Stimulated activated CD4-positive, alpha-beta T cell treated with anti-CD3 and anti-CD28 coated beads, TNF-alpha, amount 100 ng/mL, for 48 hours (primary cell): ENCODE results near the gene PYGB.

Source experiments
- DNase-seq, 3 donors: peaks; one replicate each; pipeline ENCODE4 v3.0.0-alpha.2; 2020; ENCODE audit warnings: low read depth in 3 of 3

The PYGB gene

DNA sequence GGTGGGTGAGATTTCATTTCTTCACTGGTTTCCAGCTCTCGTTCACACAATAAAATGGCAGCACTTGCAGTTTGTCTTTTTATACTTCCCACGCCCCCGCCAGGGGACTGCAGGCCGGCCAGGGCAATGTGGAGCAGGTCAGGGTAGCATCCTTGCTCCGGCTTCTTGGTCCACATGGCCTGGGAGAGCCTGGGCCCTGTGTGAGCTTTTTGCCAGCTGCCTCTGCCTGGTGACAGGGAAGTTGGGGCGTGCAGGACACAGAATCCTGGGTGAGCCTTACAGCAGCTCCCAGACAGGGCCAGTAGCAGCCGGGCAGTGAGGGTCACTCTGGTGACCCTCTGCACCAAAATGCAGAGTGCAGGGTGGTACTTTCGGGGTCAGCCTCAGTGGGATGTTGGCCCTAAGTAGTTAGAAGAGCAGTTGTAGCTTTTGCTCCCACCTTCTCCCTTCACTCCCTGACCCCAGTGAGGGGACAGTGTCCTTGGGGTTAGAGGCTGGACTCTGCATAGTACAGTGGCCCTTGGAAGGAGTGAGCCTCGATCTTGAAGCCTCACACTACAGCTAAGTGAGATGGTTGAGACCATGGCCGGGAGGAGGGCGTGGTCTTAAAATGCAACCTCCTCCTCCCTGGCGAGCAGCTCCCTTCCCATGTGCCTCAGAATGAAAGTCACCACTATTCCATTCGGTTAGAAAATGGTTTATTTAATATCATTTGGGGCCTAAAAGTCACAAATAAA, 23.8 kb downstream of the PYGB start:
- DNase-seq, result no peak

DNA sequence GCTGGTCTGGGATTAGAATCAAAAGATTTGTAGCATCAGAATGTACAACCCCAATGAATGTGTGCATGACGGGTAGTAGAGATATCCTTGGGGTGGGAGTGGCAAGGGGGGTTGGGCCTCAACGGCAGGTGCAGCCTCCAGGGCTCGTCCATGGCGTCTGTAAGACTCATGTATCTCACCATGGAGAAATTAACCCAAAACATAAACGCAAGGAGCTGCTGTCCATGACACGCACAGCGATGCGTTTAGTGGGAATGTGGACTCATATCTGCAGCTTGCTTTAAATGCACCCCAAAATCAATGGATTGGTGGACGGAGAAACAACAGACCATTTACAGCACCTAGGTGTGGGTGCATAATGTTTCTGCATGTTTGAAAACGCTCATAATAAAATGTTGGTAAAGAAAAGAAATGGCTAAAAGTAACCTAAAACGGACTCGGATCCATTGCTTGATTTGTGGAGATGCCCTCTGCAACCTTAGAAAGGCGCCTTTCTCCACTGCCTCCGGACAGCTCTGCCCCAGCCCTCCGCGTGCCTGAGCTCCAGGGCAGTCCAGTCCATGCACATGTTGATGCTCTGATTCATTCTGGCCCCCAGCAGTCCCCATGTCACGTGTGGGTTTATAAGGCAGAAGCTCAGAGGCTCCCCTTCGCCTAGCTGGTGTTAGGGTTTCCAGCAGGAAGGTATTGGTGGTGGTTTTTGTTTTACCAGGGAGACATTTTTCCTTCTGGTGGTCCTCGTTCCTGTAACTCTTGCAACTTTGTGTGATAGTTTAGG, 24.5 kb downstream of the PYGB start:
- DNase-seq, result no peak

DNA sequence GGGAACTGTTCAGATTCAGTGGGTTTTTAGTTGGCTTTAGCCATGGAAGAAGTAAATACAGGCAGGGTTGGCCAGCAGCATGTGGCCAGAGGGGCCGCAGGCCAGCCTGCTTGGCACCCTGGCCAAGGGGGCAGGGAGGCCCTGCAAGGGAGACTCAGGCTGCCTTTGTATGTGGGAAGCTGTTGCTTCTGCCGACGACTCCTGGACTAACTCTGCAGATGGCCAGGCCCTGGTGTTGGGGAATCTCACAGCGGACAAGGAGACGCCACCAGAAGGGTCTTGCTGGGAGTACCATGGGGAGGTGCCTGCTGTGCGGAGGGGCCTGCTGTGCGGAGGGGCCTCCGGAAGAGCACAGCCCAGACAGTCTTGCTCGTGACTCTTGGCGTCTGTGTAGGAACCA, 25.2 kb downstream of the PYGB start:
- DNase-seq, result no peak

DNA sequence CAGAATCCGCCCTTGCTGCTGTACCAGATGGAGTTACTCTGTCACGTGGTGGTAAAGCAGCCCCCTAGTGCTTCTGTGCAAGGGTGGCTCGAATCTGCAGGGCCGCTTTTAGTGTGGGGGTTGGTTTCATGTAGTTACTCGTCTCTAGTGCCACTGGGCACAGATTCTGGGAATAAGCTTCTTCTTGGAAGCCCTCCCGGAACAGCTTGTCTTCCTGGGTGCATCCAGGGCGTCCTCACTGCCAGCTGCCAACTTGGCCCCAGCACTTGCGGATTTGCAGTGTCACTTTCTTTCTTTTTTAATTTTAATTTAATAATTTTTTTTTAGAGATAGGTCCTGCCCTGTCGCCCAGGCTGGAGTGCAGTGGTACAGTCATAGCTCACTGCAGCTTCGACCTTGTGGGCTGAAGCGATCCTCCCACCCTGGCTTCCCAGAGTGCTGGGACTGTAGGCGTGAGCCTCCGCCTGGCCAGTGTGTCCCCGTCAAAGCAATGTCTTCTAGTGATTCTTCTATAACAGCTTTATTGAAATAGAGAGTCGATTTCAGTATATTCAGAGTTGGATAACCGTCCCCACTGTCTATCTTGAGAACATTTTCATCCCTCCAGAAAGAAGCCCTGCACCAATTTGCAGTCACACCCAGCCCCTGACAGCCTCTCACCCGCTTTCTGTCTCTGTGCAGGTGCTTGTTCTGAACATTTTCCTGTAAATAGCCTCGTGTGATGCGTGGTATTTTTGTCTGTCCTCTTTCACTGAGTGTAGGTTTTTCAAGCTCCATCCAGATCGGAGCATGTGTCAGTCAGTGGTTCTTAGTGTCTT, 25.9 kb downstream of the PYGB start:
- no peak for DNase-seq

DNA sequence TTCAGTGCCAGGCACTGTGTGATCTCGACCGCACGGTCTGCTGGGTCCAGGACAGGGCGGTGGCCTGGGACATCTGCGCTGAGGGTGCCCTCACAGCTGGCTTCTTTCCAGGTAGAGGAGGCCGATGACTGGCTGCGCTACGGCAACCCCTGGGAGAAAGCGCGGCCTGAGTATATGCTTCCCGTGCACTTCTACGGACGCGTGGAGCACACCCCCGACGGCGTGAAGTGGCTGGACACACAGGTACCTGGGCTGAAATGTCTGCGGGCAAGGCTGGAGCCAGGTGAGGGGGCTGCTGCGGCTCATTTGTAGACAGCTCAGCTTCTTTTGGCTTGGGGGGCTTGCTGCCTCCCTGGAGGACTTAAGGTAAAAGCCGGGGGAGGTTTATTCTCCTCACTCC, 26.6 kb downstream of the PYGB start:
- DNase-seq, result no peak

DNA sequence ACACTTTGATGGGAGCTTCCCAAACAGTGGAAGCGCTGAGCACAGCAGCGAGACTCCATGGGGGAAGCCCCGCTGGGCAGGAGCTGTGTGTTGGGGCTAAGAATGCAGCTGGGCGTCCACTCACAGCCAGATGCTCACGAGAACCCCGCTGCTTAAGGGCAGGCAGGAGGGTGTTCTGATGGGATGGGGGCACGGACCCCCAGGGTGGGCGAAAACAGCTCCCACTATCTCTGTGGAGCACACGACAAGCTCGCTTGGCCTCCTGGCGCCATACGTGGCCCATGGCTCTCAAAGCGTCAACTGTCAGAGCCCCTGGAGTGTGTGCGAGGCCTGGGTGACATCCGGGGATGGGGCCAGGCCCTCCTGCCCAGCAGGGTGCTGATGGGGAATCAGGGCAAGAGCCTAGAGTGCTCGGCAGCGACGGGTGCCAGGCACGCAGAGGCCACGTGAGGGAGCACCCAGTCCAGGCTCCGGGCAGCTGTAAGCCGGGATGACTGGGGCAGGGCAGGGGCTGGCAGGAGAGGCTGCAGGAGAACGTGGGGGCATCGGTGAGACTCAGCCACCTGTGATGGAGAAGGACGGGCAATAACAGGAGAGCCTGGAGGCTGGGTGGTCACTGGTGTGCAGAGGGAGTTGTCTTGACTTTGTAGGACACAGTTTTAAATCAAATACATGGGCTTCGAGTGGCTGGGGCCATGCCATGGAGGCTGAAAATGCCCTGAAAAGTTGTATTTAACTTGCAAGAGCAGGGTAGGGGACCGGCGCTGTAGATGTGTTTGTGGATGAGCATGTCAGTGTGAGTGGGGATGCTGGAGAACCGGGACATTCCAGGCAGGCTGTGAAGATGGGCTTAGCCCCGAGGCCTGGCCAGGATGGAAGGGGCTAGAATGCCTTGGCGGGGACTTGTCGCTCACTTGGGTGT, 27.3 kb downstream of the PYGB start:
- DNase-seq, result no peak

DNA sequence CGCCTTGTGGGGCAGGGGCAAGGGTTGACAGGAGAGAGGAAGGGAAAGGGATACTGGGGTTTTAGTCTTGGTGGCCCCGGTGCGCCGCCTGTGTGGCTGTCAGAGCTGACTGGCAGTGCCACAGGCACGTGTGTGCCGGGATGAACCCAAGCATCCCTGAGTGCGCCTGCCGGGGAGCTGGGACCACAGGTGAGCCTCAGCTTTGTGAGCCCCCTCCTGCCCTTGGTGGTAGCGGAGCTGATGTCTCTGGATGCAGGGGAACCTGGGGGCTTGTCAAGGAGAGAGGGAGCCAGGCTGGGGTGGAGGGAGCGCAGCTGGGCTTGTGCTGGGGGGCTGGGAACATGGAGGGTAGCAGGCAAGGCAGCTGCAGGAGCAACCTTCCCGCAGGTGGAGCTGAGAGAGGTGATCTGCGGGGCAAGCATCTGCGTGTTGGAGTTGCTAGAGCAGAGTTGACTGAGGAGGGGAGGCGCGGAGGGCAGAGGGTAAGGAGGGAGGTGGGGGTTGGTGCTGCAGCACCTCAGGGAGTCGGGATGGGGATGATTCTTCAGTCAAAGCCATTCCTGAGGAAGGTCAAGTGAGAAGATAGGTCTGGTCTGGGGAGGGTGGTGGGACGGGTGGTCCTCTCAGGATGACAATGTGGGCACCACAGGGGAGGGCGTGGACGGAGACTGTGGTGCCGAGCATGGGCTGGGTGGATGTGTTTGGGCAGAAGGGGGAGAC, 28.1 kb downstream of the PYGB start:
- no peak for DNase-seq

DNA sequence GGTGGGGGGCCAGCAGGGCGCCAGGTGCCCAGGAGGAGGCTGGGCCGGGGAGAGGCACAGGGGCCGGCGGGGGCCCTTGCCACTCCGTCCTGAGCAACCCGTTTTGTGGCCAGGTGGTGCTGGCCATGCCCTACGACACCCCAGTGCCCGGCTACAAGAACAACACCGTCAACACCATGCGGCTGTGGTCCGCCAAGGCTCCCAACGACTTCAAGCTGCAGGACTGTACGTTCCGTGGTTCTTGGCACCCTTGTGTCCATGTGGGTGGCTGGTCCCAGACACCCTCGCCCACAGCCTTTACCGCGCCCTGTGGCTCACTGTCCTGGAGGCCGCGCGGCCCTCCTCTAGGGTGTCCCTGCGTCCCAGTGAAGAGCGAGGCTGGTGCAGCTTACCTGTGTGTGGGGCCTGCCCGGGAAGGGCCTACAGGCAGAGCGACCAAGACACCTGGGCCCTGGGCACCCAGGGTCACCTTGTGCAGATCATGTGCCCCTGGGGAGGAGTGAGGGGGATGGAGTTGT, 28.7 kb downstream of the PYGB start:
- DNase-seq, result no peak

DNA sequence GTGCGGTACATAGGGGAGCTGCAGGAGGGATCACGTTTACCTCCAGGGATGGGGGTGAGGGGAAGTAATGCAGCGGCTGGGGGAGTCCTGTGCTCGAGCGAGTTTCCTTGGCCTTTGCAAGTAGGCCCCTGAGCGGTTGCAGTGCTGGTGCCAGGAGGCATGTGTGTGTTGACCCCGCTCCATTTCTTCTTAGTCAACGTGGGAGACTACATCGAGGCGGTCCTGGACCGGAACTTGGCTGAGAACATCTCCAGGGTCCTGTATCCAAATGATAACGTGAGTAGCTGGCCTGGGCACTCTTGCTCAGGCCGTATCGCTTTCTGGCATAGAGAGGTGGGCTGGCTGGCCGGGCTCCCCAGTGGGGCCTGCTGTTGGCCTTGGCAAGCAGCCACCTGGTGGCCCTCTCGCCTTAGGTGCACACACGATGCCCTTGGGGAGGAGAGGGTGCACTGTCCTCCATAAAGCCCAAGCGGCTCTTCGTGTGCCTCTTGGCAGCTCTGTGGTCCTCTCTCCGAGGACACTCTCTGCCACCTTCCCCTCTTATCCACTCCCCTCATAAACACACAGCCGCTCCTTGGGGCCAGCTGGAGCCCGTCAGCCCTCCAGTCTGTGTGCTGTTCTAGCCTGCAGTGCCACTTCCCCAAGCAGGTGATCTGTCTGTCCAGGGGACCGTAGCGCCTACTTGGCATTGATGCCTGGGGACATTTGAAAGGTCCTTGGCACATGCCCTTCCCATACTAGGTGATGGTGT, 29.3 kb downstream of the PYGB start:
- DNase-seq, result no peak

DNA sequence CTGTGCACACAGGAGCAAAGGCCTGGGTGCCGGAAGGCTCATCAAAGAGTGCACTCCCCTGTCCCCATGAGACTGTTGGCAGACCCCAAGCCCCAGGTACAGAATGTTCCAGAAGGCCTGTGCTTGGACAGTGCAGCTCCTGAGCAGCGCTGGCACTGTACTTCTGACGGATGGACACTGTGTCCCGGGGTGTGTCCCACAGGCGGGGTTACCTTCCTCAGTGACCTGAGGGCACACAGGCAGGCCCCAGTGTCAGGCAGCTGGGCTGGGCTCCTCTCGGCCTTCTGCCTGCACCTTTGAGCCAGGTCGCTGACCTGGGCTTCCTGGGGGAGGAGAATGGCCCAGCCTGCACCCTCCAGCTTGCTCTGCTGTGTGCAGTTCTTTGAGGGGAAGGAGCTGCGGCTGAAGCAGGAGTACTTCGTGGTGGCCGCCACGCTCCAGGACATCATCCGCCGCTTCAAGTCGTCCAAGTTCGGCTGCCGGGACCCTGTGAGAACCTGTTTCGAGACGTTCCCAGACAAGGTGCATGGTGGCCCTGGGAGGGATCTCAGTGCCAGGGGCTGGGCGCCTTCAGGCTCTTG, 30.1 kb downstream of the PYGB start:
- no peak for DNase-seq

DNA sequence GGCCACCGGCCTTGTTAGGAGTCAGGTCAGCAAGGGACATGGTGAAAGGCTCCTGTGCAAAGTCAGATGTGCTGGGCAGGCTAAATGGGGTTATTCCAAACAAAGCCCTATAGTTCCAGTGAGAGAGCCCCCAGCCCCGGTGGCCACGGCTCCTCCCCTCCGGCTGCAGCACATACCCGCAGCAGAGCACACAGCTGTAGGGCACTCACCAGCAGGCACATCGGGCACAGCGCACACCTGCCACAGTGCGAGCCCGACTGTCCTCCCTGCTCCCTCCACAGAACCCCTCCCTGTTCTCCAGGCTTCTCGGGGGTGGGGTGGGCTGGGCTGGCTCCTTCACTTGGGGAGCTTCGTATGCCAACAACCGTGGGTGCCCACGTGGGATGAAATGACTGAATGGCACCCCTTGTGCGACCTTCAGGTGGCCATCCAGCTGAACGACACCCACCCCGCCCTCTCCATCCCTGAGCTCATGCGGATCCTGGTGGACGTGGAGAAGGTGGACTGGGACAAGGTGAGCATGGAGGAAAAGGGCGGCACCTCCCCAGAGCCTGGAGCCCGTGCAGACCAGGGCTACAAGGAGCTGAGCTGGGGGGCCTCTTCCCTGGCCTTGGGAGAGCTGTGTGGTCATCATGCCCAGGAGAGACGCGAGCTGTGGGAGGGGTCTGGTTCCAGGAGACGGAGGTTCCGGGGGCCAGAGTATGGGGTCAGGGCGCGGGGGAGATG, 30.9 kb downstream of the PYGB start:
- DNase-seq, result no peak

DNA sequence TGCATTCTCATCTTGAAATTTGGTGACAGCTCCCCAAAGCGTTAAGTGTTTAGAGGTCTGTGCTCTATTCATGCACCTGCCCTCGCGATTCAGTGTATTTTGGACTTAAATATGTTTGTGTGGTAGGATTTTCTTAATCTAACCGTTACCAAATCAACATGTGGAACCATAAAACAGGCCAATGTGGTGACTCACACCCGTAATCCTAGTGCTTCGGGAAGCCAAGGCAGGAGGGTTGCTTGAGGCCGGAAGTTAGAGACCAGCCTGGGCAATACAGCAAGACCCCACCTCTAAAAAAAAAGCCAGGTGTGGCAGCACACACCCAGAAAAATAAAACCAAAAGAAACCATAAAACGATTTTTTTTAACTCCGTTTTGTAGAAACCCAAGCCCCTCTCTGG, 31.5 kb downstream of the PYGB start:
- no peak for DNase-seq

DNA sequence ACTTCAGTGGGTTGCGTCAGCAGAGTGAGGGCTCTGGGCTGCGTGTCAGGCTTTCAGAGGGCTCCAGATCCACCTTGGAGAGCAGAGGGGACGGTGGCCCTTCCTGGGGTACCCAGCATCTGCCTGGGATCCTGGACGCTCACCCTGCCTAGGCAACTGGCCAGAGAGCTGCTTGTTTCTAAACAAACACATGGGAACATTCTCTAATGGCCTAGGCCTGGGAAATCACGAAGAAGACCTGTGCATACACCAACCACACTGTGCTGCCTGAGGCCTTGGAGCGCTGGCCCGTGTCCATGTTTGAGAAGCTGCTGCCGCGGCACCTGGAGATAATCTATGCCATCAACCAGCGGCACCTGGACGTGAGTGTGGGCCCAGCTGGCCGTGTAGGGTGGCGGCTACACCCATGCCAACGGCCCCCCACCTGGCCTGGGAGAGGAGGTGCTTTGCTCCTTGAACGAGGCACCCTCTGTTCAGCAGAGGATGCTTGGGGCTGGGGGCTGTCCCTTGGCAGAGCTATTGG, 32.2 kb downstream of the PYGB start:
- no peak for DNase-seq

DNA sequence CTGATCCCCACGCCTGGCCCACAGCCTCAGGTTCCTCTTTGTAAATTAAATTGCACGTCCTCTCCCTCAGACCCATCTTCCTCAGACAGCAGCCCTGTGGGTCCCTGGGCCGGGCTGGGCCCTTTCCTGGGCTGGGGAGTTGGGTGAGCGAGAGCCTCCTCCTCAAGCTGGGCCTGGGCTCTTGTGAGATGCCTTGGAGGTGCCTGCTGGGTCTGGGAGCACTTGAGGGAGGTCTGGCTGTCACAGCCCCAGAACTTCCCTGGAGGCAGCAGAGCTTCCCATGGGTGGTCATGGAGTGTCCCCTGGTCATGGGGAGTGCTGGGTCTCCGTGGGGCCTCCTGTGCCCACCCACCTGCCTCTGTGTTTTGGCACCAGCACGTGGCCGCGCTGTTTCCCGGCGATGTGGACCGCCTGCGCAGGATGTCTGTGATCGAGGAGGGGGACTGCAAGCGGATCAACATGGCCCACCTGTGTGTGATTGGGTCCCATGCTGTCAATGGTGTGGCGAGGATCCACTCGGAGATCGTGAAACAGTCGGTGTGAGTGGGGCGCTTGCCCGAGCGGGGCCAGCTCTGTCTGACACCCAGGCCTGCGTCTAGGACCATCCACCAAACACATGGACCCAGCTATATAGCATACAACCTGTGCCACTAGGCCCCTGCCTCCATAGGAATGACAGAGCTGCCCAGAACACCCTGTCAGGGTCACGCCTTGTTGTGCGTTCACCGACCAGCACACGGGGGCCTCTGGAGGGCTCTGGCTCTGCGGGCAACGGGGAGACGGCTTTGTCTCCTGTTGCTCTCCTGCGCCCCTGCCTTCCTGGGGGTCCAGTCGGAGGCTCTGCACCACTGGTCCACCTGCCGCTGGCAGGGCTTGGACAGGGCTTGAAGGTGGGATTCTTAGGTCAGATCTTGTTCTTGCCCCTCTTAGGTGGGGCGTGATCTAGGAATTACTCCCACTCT, 33.0 kb downstream of the PYGB start:
- DNase-seq, result no peak

DNA sequence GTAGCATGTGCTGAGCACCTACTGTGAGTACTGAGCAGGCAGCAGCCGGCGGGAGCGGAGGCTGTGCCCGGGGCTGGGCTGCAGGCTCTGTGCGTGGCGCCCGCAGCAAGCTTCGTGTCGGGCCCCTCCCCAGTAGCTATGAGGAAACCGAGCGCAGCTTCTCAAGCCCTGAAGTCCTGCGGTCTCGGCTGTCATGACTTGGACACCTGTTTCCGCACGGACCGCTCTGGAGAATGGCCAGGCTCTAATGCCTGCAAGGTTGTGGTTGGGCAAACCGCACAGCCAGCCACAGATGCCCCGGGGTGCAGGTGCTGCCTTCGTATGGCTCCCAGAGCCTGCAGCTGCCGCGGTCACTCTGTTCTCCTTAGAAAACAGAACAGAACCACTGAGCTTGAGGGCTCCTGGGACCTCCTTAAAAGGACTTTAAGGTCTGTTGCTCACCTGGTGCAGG, 33.7 kb downstream of the PYGB start:
- DNase-seq, result no peak

DNA sequence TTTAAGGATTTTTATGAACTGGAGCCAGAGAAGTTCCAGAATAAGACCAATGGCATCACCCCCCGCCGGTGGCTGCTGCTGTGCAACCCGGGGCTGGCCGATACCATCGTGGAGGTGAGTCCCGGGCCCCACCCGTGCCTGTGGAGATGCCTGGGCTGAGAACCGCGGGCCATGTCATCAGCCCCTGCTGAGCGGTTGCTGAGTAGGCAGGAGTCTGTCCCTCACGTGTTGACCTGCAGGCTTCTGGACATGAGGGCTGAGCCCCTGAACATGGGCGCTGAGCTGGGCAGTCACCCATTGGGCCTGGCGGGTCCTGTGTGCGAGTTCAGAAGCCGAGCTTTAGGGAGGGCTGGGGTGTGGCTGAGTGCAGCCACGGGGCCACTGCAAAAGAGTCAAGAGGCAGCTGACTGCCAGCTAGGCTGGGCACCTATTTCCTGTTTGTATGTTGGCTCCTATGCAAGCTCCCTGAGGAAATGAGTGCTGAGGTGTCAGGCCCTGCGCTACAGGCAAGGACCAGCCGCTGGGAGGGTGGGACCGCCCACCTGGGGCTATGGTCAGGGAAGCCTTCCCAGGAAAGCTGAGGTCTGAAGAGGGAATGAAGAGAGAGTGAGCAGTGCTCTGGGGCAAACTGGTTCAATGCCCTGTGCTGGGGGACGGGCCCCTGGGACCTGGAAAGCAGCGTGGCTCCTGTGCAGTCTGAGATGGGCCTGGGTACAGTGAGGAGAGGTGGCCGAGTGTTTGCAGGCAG, 34.3 kb downstream of the PYGB start:
- no peak for DNase-seq

DNA sequence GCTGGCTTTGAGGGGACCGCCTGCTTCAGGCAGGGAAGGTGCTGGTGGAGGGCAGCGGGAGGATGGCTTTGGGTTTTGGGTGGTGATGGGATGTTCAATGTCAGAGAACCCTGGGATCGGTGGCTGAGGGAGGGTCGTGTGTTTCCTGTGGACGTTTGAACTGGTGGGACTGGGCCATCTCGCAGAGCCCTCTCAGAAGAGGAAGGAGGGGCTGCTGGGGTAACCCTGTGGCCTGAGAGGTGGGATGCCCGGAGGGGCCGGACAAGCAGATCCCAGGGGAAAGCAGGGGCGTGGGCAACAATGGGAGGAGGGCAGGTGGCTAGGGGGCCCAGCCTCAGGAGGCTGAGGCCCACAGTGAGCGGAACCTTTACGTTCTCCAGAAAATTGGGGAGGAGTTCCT, 34.9 kb downstream of the PYGB start:
- no peak for DNase-seq
